ENCODE measurements around the gene PTRH1.

DNA sequence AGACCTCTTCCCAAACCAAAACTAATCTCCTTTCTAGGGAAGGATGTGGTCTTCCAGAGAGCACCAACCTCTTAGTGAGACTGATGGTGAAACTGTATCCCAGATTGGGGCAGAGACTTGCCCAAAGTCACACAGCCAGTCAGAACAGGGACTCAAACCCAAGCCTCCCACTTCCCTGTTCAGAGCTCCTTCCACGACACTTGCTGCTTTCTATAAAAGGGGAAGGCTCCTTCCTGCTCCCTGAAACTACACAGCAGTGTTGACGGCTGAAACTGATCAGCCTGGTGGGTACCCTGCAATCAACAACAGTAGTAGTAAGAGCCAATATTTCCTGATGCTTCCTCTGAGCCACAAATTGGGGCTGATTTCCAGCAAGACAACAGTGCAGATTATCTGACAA lies 18.2 kb upstream of the PTRH1 start:
- no peak for TF ChIP-seq POLR2AphosphoS5 (IDR thresholded peaks at IDR 0.05; ENCODE audit: low read length)
- TF ChIP-seq TAF1 (IDR thresholded peaks at IDR 0.05; ENCODE audit: borderline replicate concordance, low read depth, low read length), result no peak
- TF ChIP-seq YY1 (IDR thresholded peaks at IDR 0.05; ENCODE audit: low read depth, low read length), result no peak

All from GM12878 (cell line).